GM12878 (cell line): ENCODE measurements around the gene PNLIPRP2. TPM values are rescaled to one million over a fixed set of nuclear protein-coding genes. Genes with fewer than 3 reads are reported as not detected.

Experiments
- ATAC-seq: fragments of 200-7000 bp; cut with Tn5 transposase; 3 replicates; pipeline ENCODE4 v1.9.1; 2020; ENCODE audit warnings: mild to moderate bottlenecking, moderate library complexity
- BruUV-seq: library from RNA; stranded (reverse); fragments of 400-500 nt; replicated peaks from 2 replicates; lab custom pipeline; 2021; lab: Mats Ljungman, UMichigan
- CTCF ChIA-PET: fragments of 300-600 bp; sonication (Branson Sonifier 250); formaldehyde crosslinking; extraction: SDS; loops from one replicate; lab custom pipeline; 2021; ENCODE audit warnings: inconsistent platforms; lab: Yijun Ruan, JAX
- POLR2A ChIA-PET: fragments of 350-600 bp; formaldehyde crosslinking; extraction: SDS; loops from one replicate; lab custom pipeline; 2021; ENCODE audit warnings: inconsistent platforms; lab: Charles Lee
- RAD21 ChIA-PET: fragments of 300-600 bp; sonication (Branson Sonifier 250); formaldehyde crosslinking; loops from one replicate; lab custom pipeline; 2023; ENCODE audit warnings: antibody characterized with exemption; ENCODE audit not compliant: unreplicated experiment; lab: Charles Lee
- SMC1A ChIA-PET: fragments of 300-600 bp; sonication (Branson Sonifier 250); formaldehyde crosslinking; loops from one replicate; lab custom pipeline; 2023; ENCODE audit not compliant: unreplicated experiment, uncharacterized antibody; lab: Charles Lee
- DNase-seq: peaks from one replicate; pipeline ENCODE4 v3.0.0-alpha.2; 2011; ENCODE audit warnings: low read depth, low spot score
- FAIRE-seq: peaks from 3 replicates; lab custom pipeline; 2011; peaks lifted over from hg19 to GRCh38; lab: Jason Lieb, UNC
- H2AFZ ChIP-seq: 2 replicates; pipeline ENCODE4 v1.6.0; 2011; ENCODE audit warnings: low read depth, low read length, control low read depth; ENCODE audit not compliant: control insufficient read depth
- H3K27ac ChIP-seq: 2 replicates; pipeline ENCODE4 v1.5.1; 2011; ENCODE audit warnings: control low read depth; ENCODE audit not compliant: control insufficient read depth, insufficient read depth
- H3K27me3 ChIP-seq, 2 experiments: replicated peaks in 1 of 2; 2 replicates each; pipeline versions ENCODE4 v1.6.0 to v1.6.1; 2011; ENCODE audit warnings: low read length in 1 of 2; ENCODE audit not compliant: control insufficient read depth in 2 of 2, insufficient read depth in 2 of 2
- H3K36me3 ChIP-seq, 2 experiments: 2 replicates each; pipeline ENCODE4 v1.5.1; 2011; ENCODE audit warnings: low read length in 1 of 2; ENCODE audit not compliant: control insufficient read depth in 2 of 2, insufficient read depth in 2 of 2
- H3K4me1 ChIP-seq: 2 replicates; pipeline ENCODE4 v1.6.1; 2011; ENCODE audit warnings: mild to moderate bottlenecking, low read length, moderate library complexity, mixed read lengths; ENCODE audit not compliant: control insufficient read depth, insufficient read depth
- H3K4me2 ChIP-seq: 2 replicates; pipeline ENCODE4 v1.6.0; 2011; ENCODE audit warnings: control low read depth; ENCODE audit not compliant: control insufficient read depth, insufficient read depth
- H3K4me3 ChIP-seq: fragments of 200-600 bp; sonication (generic); 2 replicates; pipeline ENCODE4 v1.5.1; 2016
- H3K79me2 ChIP-seq: 2 replicates; pipeline ENCODE4 v1.6.0; 2011; ENCODE audit warnings: low read length; ENCODE audit not compliant: control insufficient read depth, insufficient read depth
- H3K9ac ChIP-seq: 2 replicates; pipeline ENCODE4 v1.8.0; 2011; ENCODE audit warnings: low read length, control low read depth, mixed read lengths; ENCODE audit not compliant: control insufficient read depth, insufficient read depth
- H3K9me3 ChIP-seq: replicated peaks from 3 replicates; pipeline ENCODE4 v1.5.1; 2011; ENCODE audit warnings: mild to moderate bottlenecking, low read length; ENCODE audit not compliant: control insufficient read depth, insufficient read depth
- H4K20me1 ChIP-seq: 2 replicates; pipeline ENCODE4 v1.6.0; 2011; ENCODE audit not compliant: control insufficient read depth, insufficient read depth
- BHLHE40 ChIP-seq, 2 experiments: fragments of 450-650 bp in 1 of 2; IDR thresholded peaks; 2 replicates each; pipeline ENCODE4 v1.6.1; 2011 to 2017; ENCODE audit warnings: low read depth in 2 of 2, borderline replicate concordance in 1 of 2, improper control_type of control experiment in 1 of 2, low read length in 1 of 2, mild to moderate bottlenecking in 1 of 2
- CUX1 ChIP-seq: IDR thresholded peaks from 2 replicates; pipeline ENCODE4 v1.6.1; 2012; ENCODE audit warnings: improper control_type of control experiment, low read depth, low read length; ENCODE audit not compliant: insufficient replicate concordance
- ZBTB40 ChIP-seq: fragments of 450-650 bp; IDR thresholded peaks from 2 replicates; pipeline ENCODE4 v1.6.1; 2016; ENCODE audit warnings: mild to moderate bottlenecking, moderate library complexity, borderline replicate concordance
- WGBS: methylation state at CpG from one replicate; pipeline ENCODE4 v1.1.6; 2016; ENCODE audit warnings: low lambda C conversion rate; ENCODE audit not compliant: insufficient replicate concordance, insufficient coverage; ENCODE audit errors: missing lambda C conversion rate; 5-methylcytosine and 5-hydroxymethylcytosine counted together
- in situ Hi-C: fragments of 300-500 bp; cut with MboI; formaldehyde crosslinking; loops from 9 replicates; pipeline ENCODE4 v1.14.3; 2018; ENCODE audit warnings: mixed read lengths
- intact Hi-C: fragments of 100-400 bp; cut with micrococcal nuclease; formaldehyde crosslinking; loops from one replicate; pipeline ENCODE4 v1.14.2; 2022; ENCODE audit not compliant: unreplicated experiment
- polyA plus RNA-seq, 11 experiments: library from polyadenylated mRNA; depleted of rRNA in 4 of 11; unstranded in 6 of 11; stranded (reverse) in 5 of 11; fragments of >200 nt; fragmentation: Nextera tagmentation in 4 of 11; fragmentation: Illumina TruSeq in 1 of 11; extraction: Ambion mirVana in 4 of 11; extraction: Trizol in 1 of 11; gene quantifications; 1 replicate in 1 of 11; 2 replicates in 10 of 11; pipeline versions ENCODE4 v1.2.1 to v1.2.3, GENCODE V29; 2011 to 2016; ENCODE audit warnings: inconsistent platforms in 2 of 11, missing spikeins in 2 of 11, low read depth in 1 of 11
- total RNA-seq, 4 experiments: library from RNA; depleted of rRNA in 3 of 4; stranded (reverse); fragments of >200 nt in 3 of 4; fragmentation: Illumina TruSeq in 1 of 4; extraction: Trizol in 1 of 4; gene quantifications; 2 replicates each; pipeline versions ENCODE4 v1.2.1 to v1.2.3, GENCODE V29; 2013 to 2021
- TF ChIP-seq, protein P1 (sequence below): fragments of 150-350 bp; IDR thresholded peaks from 2 replicates; pipeline ENCODE4 v1.6.1; 2014; ENCODE audit warnings: mild to moderate bottlenecking, low read depth, low read length
- TF ChIP-seq, protein P2 (sequence below): fragments of 450-650 bp; IDR thresholded peaks from 2 replicates; pipeline ENCODE4 v1.6.1; 2017; ENCODE audit warnings: antibody characterized with exemption, mild to moderate bottlenecking, moderate library complexity

The PNLIPRP2 gene
- total and polyA plus RNA-seq, 10 of the 15 experiments (the other 5 are each of a cell fraction or from before 2014, with no cell fraction given), result 0.33 TPM; not detected in 9

GRCh38 chr10:116611153-116611545 is 9.6 kb upstream of the PNLIPRP2 start:
- FAIRE-seq, result no peak
- in situ Hi-C loops (no loop called here), intact Hi-C loops (no loop called here)
- no peak for DNase-seq
- Histone ChIP-seq H3K27ac (no peak overlapping the region), H3K79me2 (no peaks in the 10 kb centered on the region), H3K9ac (no peak overlapping the region), H3K4me1 (no peaks in the 10 kb centered on the region), H3K4me2 (no peak overlapping the region), H3K4me3 (no peak overlapping the region), H2AFZ (no peak overlapping the region), H3K9me3 (no peaks in the 10 kb centered on the region), H3K27me3 (no peaks in the 10 kb centered on the region), H3K36me3 (no peaks in the 10 kb centered on the region), H4K20me1 (no peaks in the 10 kb centered on the region)
- ChIA-PET RAD21 (no interaction called here), POLR2A (no interaction called here), CTCF (interaction anchor here (0.9 kb wide), 1 partner anchor 89 kb away, joined by 3 read pairs; no protein-coding TSS in a partner anchor), SMC1A (no interaction called here)
- no TSS peak for BruUV-seq
- TF ChIP-seq, protein P1, sequence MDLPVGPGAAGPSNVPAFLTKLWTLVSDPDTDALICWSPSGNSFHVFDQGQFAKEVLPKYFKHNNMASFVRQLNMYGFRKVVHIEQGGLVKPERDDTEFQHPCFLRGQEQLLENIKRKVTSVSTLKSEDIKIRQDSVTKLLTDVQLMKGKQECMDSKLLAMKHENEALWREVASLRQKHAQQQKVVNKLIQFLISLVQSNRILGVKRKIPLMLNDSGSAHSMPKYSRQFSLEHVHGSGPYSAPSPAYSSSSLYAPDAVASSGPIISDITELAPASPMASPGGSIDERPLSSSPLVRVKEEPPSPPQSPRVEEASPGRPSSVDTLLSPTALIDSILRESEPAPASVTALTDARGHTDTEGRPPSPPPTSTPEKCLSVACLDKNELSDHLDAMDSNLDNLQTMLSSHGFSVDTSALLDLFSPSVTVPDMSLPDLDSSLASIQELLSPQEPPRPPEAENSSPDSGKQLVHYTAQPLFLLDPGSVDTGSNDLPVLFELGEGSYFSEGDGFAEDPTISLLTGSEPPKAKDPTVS, result no peak
- TF ChIP-seq BHLHE40 (IDR thresholded peaks at IDR 0.05; ENCODE audit: borderline replicate concordance in 1 of 2, low read depth in 2 of 2, low read length in 1 of 2) (no peak), CUX1 (no peak), ZBTB40 (no peak)
- TF ChIP-seq, protein P2, sequence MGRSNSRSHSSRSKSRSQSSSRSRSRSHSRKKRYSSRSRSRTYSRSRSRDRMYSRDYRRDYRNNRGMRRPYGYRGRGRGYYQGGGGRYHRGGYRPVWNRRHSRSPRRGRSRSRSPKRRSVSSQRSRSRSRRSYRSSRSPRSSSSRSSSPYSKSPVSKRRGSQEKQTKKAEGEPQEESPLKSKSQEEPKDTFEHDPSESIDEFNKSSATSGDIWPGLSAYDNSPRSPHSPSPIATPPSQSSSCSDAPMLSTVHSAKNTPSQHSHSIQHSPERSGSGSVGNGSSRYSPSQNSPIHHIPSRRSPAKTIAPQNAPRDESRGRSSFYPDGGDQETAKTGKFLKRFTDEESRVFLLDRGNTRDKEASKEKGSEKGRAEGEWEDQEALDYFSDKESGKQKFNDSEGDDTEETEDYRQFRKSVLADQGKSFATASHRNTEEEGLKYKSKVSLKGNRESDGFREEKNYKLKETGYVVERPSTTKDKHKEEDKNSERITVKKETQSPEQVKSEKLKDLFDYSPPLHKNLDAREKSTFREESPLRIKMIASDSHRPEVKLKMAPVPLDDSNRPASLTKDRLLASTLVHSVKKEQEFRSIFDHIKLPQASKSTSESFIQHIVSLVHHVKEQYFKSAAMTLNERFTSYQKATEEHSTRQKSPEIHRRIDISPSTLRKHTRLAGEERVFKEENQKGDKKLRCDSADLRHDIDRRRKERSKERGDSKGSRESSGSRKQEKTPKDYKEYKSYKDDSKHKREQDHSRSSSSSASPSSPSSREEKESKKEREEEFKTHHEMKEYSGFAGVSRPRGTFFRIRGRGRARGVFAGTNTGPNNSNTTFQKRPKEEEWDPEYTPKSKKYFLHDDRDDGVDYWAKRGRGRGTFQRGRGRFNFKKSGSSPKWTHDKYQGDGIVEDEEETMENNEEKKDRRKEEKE, result no peak
- no peak for ATAC-seq
- 25% methylated on average over 3 of the region's 3 CpGs for WGBS
